T-helper 2 cell treated with Interferon-gamma antibody and Interleukin-4, amounts not matched to agents 5 μg/mL and 100 μg/mL, for 36 hours (primary cell): Measurements from ENCODE around the gene TAS2R30.
"Not testable (repeated sequence)": the region's sequence is repeated elsewhere in the genome, so short reads cannot be mapped to it uniquely, and the experiment has no call there.

Experiments used
- DNase-seq: peaks from one replicate; pipeline ENCODE4 v3.0.0; 2021; ENCODE audit warnings: low spot score
- H3K27ac Mint-ChIP-seq: one replicate; pipeline ENCODE4 v1.8.0; 2021; ENCODE audit warnings: mild to moderate bottlenecking, mixed read lengths
- H3K27me3 Mint-ChIP-seq: one replicate; pipeline ENCODE4 v1.8.0; 2021; ENCODE audit warnings: low read depth, mixed read lengths
- H3K36me3 Mint-ChIP-seq: one replicate; pipeline ENCODE4 v1.8.0; 2021; ENCODE audit warnings: low read depth, mixed read lengths
- H3K4me1 Mint-ChIP-seq: one replicate; pipeline ENCODE4 v1.8.0; 2021; ENCODE audit warnings: low read depth, mixed read lengths
- H3K4me3 Mint-ChIP-seq: one replicate; pipeline ENCODE4 v1.8.0; 2022; ENCODE audit warnings: mild to moderate bottlenecking, moderate library complexity, mixed read lengths
- H3K9me3 Mint-ChIP-seq: one replicate; pipeline ENCODE4 v1.8.0; 2021; ENCODE audit warnings: mixed read lengths

The TAS2R30 gene

GRCh38 chr12:11094910-11095309, 39.5 kb downstream of the TAS2R30 start:
- peaks cover 17% of the 10 kb centered on the region for H3K36me3 Mint-ChIP-seq
- not testable (repeated sequence) for H3K4me3 Mint-ChIP-seq, H3K4me1 Mint-ChIP-seq, H3K27me3 Mint-ChIP-seq, H3K27ac Mint-ChIP-seq, DNase-seq, H3K9me3 Mint-ChIP-seq

DNA sequence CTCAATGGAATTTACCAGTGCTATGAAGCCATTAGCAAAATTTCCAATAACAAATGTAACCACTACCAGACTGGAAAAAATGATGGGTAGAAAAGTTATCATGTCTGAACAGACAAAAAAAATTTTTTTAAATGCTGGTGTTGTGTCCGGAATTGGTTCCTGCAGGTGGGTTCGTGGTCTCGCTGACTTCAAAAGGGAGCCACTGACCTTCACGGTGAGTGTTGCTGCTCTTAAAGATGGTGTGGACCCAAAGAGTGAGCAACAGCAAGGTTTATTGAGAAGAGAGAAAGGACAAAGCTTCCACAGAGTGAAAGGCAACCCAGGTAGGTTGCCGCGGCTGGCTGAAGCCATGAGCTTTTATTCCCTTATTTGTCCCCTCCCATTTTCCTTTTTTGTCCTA, 42.3 kb downstream of the TAS2R30 start, which contains the start of gene TAS2R43:
TSS of gene TAS2R43 (minus strand) at position 186 of the 400 bp plus-strand sequence. CDS start at position 102, 84 bp downstream.
- no peak for DNase-seq
- no peak within 1 kb of the TSS for H3K27ac Mint-ChIP-seq
- H3K4me3 Mint-ChIP-seq: no peak within 1 kb of the TSS
- H3K36me3 Mint-ChIP-seq: peaks cover 6% of the 10 kb centered on the region
- H3K27me3 Mint-ChIP-seq: no peaks in the 10 kb centered on the region
- H3K9me3 Mint-ChIP-seq: no peaks in the 10 kb centered on the region
- no peaks in the 10 kb centered on the region for H3K4me1 Mint-ChIP-seq

DNA sequence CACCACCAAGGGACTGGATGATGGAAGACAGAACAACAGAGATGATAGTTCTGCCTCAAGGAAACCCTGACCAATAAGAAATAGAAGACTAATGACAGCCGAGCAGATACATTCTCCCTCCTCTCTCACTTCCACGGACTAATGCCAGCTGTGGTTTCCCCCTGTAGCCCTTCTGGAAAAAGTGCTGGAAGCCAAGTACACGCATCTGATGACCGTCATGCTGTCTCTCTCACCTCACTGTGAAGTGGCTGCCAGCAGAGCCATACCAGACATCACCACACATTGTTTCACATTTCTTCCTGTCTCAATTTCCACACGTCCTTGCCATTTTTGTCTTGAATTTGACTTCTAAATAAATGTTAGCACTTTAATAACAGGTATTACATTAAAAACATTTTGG, 45.2 kb downstream of the TAS2R30 start:
- no peak for DNase-seq
- H3K4me1 Mint-ChIP-seq: no peaks in the 10 kb centered on the region
- peaks cover 10% of the 10 kb centered on the region for H3K36me3 Mint-ChIP-seq
- H3K9me3 Mint-ChIP-seq: peaks cover 1% of the 10 kb centered on the region
- no peak overlapping the region for H3K4me3 Mint-ChIP-seq
- no peak overlapping the region for H3K27ac Mint-ChIP-seq
- no peaks in the 10 kb centered on the region for H3K27me3 Mint-ChIP-seq

DNA sequence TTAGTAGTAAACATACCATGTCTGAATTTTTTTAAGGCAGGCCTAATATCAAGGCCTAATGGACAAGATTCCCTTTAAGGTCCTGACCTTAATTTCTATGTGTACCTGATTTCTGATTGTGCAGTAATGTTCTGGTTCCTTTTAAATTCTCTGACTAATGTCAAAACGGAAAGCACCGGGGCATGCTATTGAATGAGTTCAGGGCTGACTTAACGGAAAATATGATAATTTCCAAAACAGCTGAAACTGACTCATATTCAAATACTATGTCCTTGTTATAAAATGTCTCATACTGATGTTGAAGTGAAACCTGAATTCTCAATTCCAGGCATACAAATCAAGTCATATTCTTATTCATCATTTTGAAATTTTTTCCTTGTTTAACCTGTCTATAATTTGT, 49.0 kb downstream of the TAS2R30 start:
- no peak overlapping the region for H3K4me3 Mint-ChIP-seq
- peak; percentile 8 for DNase-seq
- no peaks in the 10 kb centered on the region for H3K4me1 Mint-ChIP-seq
- H3K27ac Mint-ChIP-seq: no peak overlapping the region
- peaks cover 17% of the 10 kb centered on the region for H3K36me3 Mint-ChIP-seq
- peaks cover 18% of the 10 kb centered on the region for H3K9me3 Mint-ChIP-seq
- H3K27me3 Mint-ChIP-seq: no peaks in the 10 kb centered on the region
